Hippocampal formation (tissue), 2 donors: ENCODE results near the gene PANX1.

Experiments
- DNase-seq, 2 donors: peaks; one replicate each; lab custom pipeline; 2025; lab: John Stamatoyannopoulos, UW

PANX1 gene

GRCh38 chr11:94185416-94186084, 56.9 kb downstream of the PANX1 start:
- DNase-seq = no peak

GRCh38 chr11:94186342-94187203, 57.9 kb downstream of the PANX1 start:
- DNase-seq = no peak

DNA sequence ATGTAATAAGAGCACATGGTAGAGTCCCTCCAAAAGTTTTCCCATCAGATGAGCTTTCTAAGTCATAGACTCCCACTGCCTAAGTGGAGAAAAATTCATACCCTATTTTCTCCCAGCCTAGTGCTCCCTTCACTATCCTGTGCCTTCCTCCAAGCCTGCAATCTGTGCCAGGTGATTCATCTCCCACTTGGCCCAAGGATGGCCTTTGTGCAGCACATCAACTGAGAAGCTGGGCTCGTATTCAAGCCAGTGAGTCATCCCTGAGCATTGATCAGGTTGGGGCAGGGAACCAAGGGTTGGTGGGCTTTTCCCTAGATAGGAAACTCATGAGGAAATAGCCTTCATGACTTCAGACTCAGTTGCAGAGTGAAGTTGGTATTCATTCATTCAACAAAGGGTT, 64.6 kb downstream of the PANX1 start:
- no peak for DNase-seq

DNA sequence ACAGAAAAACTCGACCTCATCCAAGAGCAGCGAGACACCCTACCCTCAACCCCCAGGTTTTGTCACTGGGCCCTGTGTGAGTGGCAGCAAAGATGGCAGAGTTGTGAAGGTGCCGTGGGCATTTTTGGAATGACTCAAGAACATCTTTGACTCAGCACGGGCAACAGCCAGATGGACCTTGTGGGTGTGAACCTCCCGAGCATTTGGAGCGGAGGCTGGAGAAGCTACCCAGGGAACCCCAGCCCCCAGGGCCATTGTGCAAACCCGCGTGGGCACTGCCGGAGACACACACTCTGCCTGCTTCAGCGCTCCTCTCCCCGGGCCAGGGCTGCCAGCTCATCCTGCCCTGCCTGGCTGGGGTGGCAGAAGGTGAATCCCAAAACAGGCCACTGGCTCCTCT, 66.1 kb downstream of the PANX1 start:
- no peak for DNase-seq

GRCh38 chr11:94196363-94196762, 67.7 kb downstream of the PANX1 start:
- DNase-seq = no peak

DNA sequence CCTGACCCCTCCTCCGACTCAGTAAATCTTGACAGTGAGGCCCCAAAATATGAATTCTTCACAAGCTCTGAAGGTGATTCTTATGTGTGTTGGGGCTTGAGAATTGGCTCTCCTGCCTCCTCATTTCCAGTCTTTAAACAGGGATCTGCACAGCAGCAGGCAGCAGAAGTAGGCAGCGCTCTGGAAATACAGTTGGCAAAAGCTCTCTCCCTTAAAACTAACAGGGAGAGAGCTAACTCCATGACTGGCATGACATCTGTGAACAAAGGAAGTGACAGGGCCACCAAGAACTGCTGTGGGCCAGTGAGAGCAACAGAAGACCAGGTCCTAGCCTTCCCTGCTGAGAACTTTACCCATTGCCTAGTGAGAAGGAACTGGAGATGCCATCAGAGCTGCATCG, 70.1 kb downstream of the PANX1 start:
- DNase-seq = no peak

DNA sequence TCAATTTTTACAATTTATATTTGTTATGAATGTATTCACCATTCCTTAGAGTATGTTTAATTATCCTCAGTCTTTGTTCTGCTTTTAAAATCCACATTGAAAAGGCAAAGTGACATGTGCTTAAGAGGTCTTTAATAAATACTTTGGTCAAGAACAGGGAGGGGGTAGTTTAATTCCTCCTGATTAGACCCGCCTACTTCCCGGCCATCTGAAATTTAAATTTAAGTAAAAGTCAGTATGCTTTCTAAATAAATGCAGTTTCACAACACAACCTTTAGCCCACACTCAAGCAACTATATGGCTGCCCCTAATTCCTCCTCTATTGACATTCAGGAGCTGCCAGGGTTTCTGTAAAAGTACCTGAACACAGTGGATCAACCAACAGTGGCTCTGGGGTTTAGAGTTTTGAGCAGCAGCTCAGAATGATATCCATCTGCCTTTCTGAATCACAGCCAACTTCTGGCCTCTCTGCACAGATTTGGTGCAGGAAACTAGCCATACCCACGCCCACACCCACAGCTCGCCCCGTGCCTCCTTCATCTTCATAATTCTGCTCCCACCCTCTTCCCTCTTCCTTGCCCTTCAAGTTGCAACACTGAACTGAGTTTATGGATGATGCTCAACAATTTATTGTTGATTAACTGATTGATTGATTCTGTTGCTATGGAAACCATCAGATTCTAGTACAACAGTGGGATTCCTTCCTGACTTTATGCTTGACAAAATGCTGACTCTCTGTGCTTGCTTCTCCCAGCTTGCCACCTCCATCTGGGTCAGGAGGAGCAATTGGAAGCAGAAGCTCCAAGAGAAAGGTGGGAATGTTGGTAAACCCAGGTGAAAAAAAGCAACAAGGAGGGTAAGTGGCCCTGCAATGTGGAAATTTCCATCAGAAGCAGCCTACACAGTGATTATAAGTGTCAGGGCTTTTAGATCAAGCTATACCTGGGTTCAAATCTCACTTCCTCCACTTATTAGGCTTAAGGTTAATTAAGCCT, 70.8 kb downstream of the PANX1 start:
- no peak for DNase-seq

- DNase-seq = no peak
Measured at GRCh38 chr11:94201004-94201465, 72.4 kb downstream of the PANX1 start.

- DNase-seq = no peak
Measured at GRCh38 chr11:94203070-94203469, 74.4 kb downstream of the PANX1 start.

GRCh38 chr11:94211261-94211830, 82.7 kb downstream of the PANX1 start:
- DNase-seq = no peak

- no peak for DNase-seq
Measured at GRCh38 chr11:94212898-94213297, 84.3 kb downstream of the PANX1 start.

DNA sequence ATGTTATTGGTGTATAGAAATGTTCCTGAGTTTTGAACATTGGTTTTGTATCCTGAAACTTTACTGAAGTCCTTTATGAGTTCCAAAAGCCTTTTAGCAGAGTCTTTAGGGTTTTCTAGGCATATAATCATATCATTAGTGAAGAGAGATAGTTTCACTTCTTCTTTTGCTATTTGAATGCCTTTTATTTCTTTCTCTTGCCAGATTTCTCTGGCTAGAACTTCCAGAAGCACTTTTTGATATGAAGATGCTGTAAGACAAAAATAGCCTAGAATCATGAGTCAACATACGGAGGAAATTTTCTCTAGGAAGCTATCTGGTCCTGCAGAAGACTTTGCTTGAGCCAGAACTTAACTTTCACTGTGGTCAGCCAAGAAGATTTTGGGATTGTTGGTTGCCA, 89.1 kb downstream of the PANX1 start:
- no peak for DNase-seq

GRCh38 chr11:94218372-94218771, 89.7 kb downstream of the PANX1 start:
- DNase-seq = no peak

- DNase-seq = no peak
Measured at GRCh38 chr11:94219771-94220170, 91.1 kb downstream of the PANX1 start.

- no peak for DNase-seq
Measured at GRCh38 chr11:94224078-94224477, 95.4 kb downstream of the PANX1 start.
